GM12878 (cell line): ENCODE data around the gene PSMF1. TPM values are rescaled to one million over a fixed set of nuclear protein-coding genes. Genes with fewer than 3 reads are reported as not detected.
A peak's percentile ranks its signal among the peaks of the same experiment; 100 is the strongest.

ENCODE experiments used
- ATAC-seq: fragments of 200-7000 bp; cut with Tn5 transposase; 3 replicates; pipeline ENCODE4 v1.9.1; 2020; ENCODE audit warnings: mild to moderate bottlenecking, moderate library complexity
- BruUV-seq: library from RNA; stranded (reverse); fragments of 400-500 nt; replicated peaks from 2 replicates; lab custom pipeline; 2021; lab: Mats Ljungman, UMichigan
- CTCF ChIA-PET: fragments of 300-600 bp; sonication (Branson Sonifier 250); formaldehyde crosslinking; extraction: SDS; loops from one replicate; lab custom pipeline; 2021; ENCODE audit warnings: inconsistent platforms; lab: Yijun Ruan, JAX
- POLR2A ChIA-PET: fragments of 350-600 bp; formaldehyde crosslinking; extraction: SDS; loops from one replicate; lab custom pipeline; 2021; ENCODE audit warnings: inconsistent platforms; lab: Charles Lee
- RAD21 ChIA-PET: fragments of 300-600 bp; sonication (Branson Sonifier 250); formaldehyde crosslinking; loops from one replicate; lab custom pipeline; 2023; ENCODE audit warnings: antibody characterized with exemption; ENCODE audit not compliant: unreplicated experiment; lab: Charles Lee
- SMC1A ChIA-PET: fragments of 300-600 bp; sonication (Branson Sonifier 250); formaldehyde crosslinking; loops from one replicate; lab custom pipeline; 2023; ENCODE audit not compliant: unreplicated experiment, uncharacterized antibody; lab: Charles Lee
- DNase-seq: peaks from one replicate; pipeline ENCODE4 v3.0.0-alpha.2; 2011; ENCODE audit warnings: low read depth, low spot score
- FAIRE-seq: peaks from 3 replicates; lab custom pipeline; 2011; peaks lifted over from hg19 to GRCh38; lab: Jason Lieb, UNC
- H2AFZ ChIP-seq: 2 replicates; pipeline ENCODE4 v1.6.0; 2011; ENCODE audit warnings: low read depth, low read length, control low read depth; ENCODE audit not compliant: control insufficient read depth
- H3K27ac ChIP-seq: 2 replicates; pipeline ENCODE4 v1.5.1; 2011; ENCODE audit warnings: control low read depth; ENCODE audit not compliant: control insufficient read depth, insufficient read depth
- H3K27me3 ChIP-seq, 2 experiments: replicated peaks in 1 of 2; 2 replicates each; pipeline versions ENCODE4 v1.6.0 to v1.6.1; 2011; ENCODE audit warnings: low read length in 1 of 2; ENCODE audit not compliant: control insufficient read depth in 2 of 2, insufficient read depth in 2 of 2
- H3K36me3 ChIP-seq, 2 experiments: 2 replicates each; pipeline ENCODE4 v1.5.1; 2011; ENCODE audit warnings: low read length in 1 of 2; ENCODE audit not compliant: control insufficient read depth in 2 of 2, insufficient read depth in 2 of 2
- H3K4me1 ChIP-seq: 2 replicates; pipeline ENCODE4 v1.6.1; 2011; ENCODE audit warnings: mild to moderate bottlenecking, low read length, moderate library complexity, mixed read lengths; ENCODE audit not compliant: control insufficient read depth, insufficient read depth
- H3K4me2 ChIP-seq: 2 replicates; pipeline ENCODE4 v1.6.0; 2011; ENCODE audit warnings: control low read depth; ENCODE audit not compliant: control insufficient read depth, insufficient read depth
- H3K4me3 ChIP-seq: fragments of 200-600 bp; sonication (generic); 2 replicates; pipeline ENCODE4 v1.5.1; 2016
- H3K79me2 ChIP-seq: 2 replicates; pipeline ENCODE4 v1.6.0; 2011; ENCODE audit warnings: low read length; ENCODE audit not compliant: control insufficient read depth, insufficient read depth
- H3K9ac ChIP-seq: 2 replicates; pipeline ENCODE4 v1.8.0; 2011; ENCODE audit warnings: low read length, control low read depth, mixed read lengths; ENCODE audit not compliant: control insufficient read depth, insufficient read depth
- H3K9me3 ChIP-seq: replicated peaks from 3 replicates; pipeline ENCODE4 v1.5.1; 2011; ENCODE audit warnings: mild to moderate bottlenecking, low read length; ENCODE audit not compliant: control insufficient read depth, insufficient read depth
- H4K20me1 ChIP-seq: 2 replicates; pipeline ENCODE4 v1.6.0; 2011; ENCODE audit not compliant: control insufficient read depth, insufficient read depth
- ASH2L ChIP-seq: fragments of 300-600, 200-600 bp; sonication (generic); IDR thresholded peaks from 2 replicates; pipeline ENCODE4 v1.6.1; 2017; ENCODE audit warnings: low read depth, mild to moderate bottlenecking, borderline replicate concordance
- ATF3 ChIP-seq: IDR thresholded peaks from 2 replicates; pipeline ENCODE4 v1.6.1; 2011; ENCODE audit warnings: low read depth, mild to moderate bottlenecking, low read length, moderate library complexity, borderline replicate concordance; ENCODE audit errors: extremely low read depth
- FOS ChIP-seq: IDR thresholded peaks from 3 replicates; pipeline ENCODE4 v1.6.1; 2011; ENCODE audit warnings: borderline replicate concordance; ENCODE audit not compliant: insufficient read length; ENCODE audit errors: extremely low read depth
- MTA2 ChIP-seq: fragments of 450-650 bp; IDR thresholded peaks from 2 replicates; pipeline ENCODE4 v1.6.1; 2016; ENCODE audit warnings: low read depth, mild to moderate bottlenecking, moderate library complexity
- MYC ChIP-seq: IDR thresholded peaks from 2 replicates; pipeline ENCODE4 v1.6.1; 2011; ENCODE audit warnings: mild to moderate bottlenecking, low read length, moderate library complexity, inconsistent platforms; ENCODE audit not compliant: insufficient read depth, insufficient replicate concordance, insufficient read length, severe bottlenecking
- SMC3 ChIP-seq: IDR thresholded peaks from 2 replicates; pipeline ENCODE4 v1.6.1; 2011; ENCODE audit warnings: low read length, improper control_type of control experiment, borderline replicate concordance
- SP1 ChIP-seq: IDR thresholded peaks from one replicate; pipeline ENCODE4 v1.6.1; 2011; ENCODE audit warnings: low read depth, low read length
- SREBF1 ChIP-seq: IDR thresholded peaks from 2 replicates; pipeline ENCODE4 v1.6.1; 2012; ENCODE audit warnings: mild to moderate bottlenecking, low read length
- SRF ChIP-seq, 2 experiments: IDR thresholded peaks; 2 replicates each; pipeline ENCODE4 v1.6.1; 2011; ENCODE audit warnings: low read depth in 2 of 2, low read length in 2 of 2, mild to moderate bottlenecking in 1 of 2, moderate library complexity in 1 of 2
- SUPT20H ChIP-seq: IDR thresholded peaks from 2 replicates; pipeline ENCODE4 v1.6.1; 2011; ENCODE audit warnings: low read depth, mild to moderate bottlenecking, low read length, moderate library complexity, borderline replicate concordance; ENCODE audit not compliant: control insufficient read depth
- ZNF24 ChIP-seq: fragments of 450-650 bp; IDR thresholded peaks from 2 replicates; pipeline ENCODE4 v1.6.1; 2017; ENCODE audit warnings: antibody characterized with exemption, mild to moderate bottlenecking
- ZNF622 ChIP-seq: fragments of 450-650 bp; IDR thresholded peaks from 2 replicates; pipeline ENCODE4 v1.6.1; 2017; ENCODE audit warnings: mild to moderate bottlenecking, inconsistent platforms
- WGBS: methylation state at CpG from one replicate; pipeline ENCODE4 v1.1.6; 2016; ENCODE audit warnings: low lambda C conversion rate; ENCODE audit not compliant: insufficient replicate concordance, insufficient coverage; ENCODE audit errors: missing lambda C conversion rate; 5-methylcytosine and 5-hydroxymethylcytosine counted together
- in situ Hi-C: fragments of 300-500 bp; cut with MboI; formaldehyde crosslinking; loops from 9 replicates; pipeline ENCODE4 v1.14.3; 2018; ENCODE audit warnings: mixed read lengths
- intact Hi-C: fragments of 100-400 bp; cut with micrococcal nuclease; formaldehyde crosslinking; loops from one replicate; pipeline ENCODE4 v1.14.2; 2022; ENCODE audit not compliant: unreplicated experiment
- polyA plus RNA-seq, 11 experiments: library from polyadenylated mRNA; depleted of rRNA in 4 of 11; unstranded in 6 of 11; stranded (reverse) in 5 of 11; fragments of >200 nt; fragmentation: Nextera tagmentation in 4 of 11; fragmentation: Illumina TruSeq in 1 of 11; extraction: Ambion mirVana in 4 of 11; extraction: Trizol in 1 of 11; gene quantifications; 1 replicate in 1 of 11; 2 replicates in 10 of 11; pipeline versions ENCODE4 v1.2.1 to v1.2.3, GENCODE V29; 2011 to 2016; ENCODE audit warnings: inconsistent platforms in 2 of 11, missing spikeins in 2 of 11, low read depth in 1 of 11
- total RNA-seq, 4 experiments: library from RNA; depleted of rRNA in 3 of 4; stranded (reverse); fragments of >200 nt in 3 of 4; fragmentation: Illumina TruSeq in 1 of 4; extraction: Trizol in 1 of 4; gene quantifications; 2 replicates each; pipeline versions ENCODE4 v1.2.1 to v1.2.3, GENCODE V29; 2013 to 2021
- TF ChIP-seq, protein P1 (sequence below): fragments of 450-650 bp; formaldehyde crosslinking; IDR thresholded peaks from 2 replicates; pipeline ENCODE4 v1.4.0; 2022; ENCODE audit warnings: mild to moderate bottlenecking, moderate library complexity

The PSMF1 gene
- total and polyA plus RNA-seq, 10 of the 15 experiments (the other 5 are each of a cell fraction or from before 2014, with no cell fraction given), result 14.2 to 173 (median 40.6) TPM

DNA sequence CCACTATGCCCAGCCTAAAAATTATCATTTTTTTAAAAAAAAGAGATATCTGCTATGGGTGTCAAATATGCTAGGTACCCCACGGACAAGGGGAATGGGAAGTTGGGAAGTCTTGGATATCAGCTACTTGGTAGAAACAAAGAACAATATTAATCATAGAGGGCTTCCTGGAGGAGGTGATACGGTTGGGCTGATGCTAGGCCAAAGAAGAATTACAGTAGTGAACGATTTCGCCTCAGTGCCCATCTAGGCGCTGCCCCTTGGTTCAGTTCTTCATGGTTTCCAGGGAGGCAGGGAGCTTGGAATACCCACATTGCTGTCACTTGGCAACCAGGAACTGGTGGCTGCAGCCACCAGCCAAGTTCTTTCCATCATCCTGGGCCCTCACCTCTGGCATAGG lies 5.5 kb upstream of the PSMF1 start:
- BruUV-seq, result no TSS peak
- H3K4me1 ChIP-seq, result no peaks in the 10 kb centered on the region
- DNase-seq (no peak), ATAC-seq (no peak)
- ChIA-PET RAD21 (no interaction called here), CTCF (interaction anchor here (1.2 kb wide), 1 partner anchor 297 kb away, joined by 3 read pairs; no protein-coding TSS in a partner anchor)
- no peak for TF ChIP-seq ASH2L
- TF ChIP-seq, all 136 proteins: peak for 0
- no peak overlapping the region for H3K27ac ChIP-seq
- H3K4me3 ChIP-seq, result no peak overlapping the region
- H3K9ac ChIP-seq, result no peak overlapping the region
- WGBS, result 48% methylated on average over 5 of the region's 5 CpGs
- ChIA-PET POLR2A (no interaction called here), SMC1A (no interaction called here)
- no peaks in the 10 kb centered on the region for H3K27me3 ChIP-seq
- no peaks in the 10 kb centered on the region for H4K20me1 ChIP-seq
- no peaks in the 10 kb centered on the region for H3K9me3 ChIP-seq
- H3K36me3 ChIP-seq, result no peaks in the 10 kb centered on the region; a peak in 1 of 4 replicates
- intact Hi-C loops (no loop called here), in situ Hi-C loops (no loop called here)
- no peak overlapping the region for H2AFZ ChIP-seq
- H3K4me2 ChIP-seq, result no peak overlapping the region
- no peak for FAIRE-seq
- H3K79me2 ChIP-seq, result no peaks in the 10 kb centered on the region

GRCh38 chr20:1118004-1118335 lies 432 bp upstream of the PSMF1 start:
- no peaks in the 10 kb centered on the region for H3K9me3 ChIP-seq
- no peaks in the 10 kb centered on the region; a peak in 1 of 4 replicates for H3K36me3 ChIP-seq
- peak overlapping the region; percentile 68 for H3K9ac ChIP-seq
- intact Hi-C loops (loop anchor here (5.0 kb wide), 1 partner anchor 274 kb away; the partner anchor contains the start of gene FKBP1A), in situ Hi-C loops (loop anchor here (5.0 kb wide), 1 partner anchor 286 kb away; the partner anchor contains the start of gene FAM110A)
- no peaks in the 10 kb centered on the region for H4K20me1 ChIP-seq
- BruUV-seq, result TSS peak; percentile 98
- no peak for DNase-seq
- WGBS, result 54% methylated on average over 13 of the region's 13 CpGs
- H3K27ac ChIP-seq, result peak overlapping the region; percentile 56
- SMC1A ChIA-PET, result interaction anchor here (0.8 kb wide), 1 partner anchor 9 kb away, joined by 3 read pairs; no protein-coding TSS in a partner anchor
- H3K79me2 ChIP-seq, result peaks cover 46% of the 10 kb centered on the region
- H2AFZ ChIP-seq, result peak overlapping the region; percentile 87
- H3K4me1 ChIP-seq, result peaks cover 17% of the 10 kb centered on the region
- RAD21 ChIA-PET, result no interaction called here
- FAIRE-seq, result no peak
- no peak for ATAC-seq
- POLR2A ChIA-PET, result interaction anchor here (1.1 to 1.3 kb wide), 2 partner anchors 10 to 26 kb away, joined by 3 read pairs; no protein-coding TSS in a partner anchor
- CTCF ChIA-PET, result interaction anchor here (1.5 to 1.6 kb wide), 2 partner anchors 9 to 385 kb away, joined by 3 to 4 read pairs; no protein-coding TSS in a partner anchor
- peak overlapping the region; percentile 56 for H3K4me3 ChIP-seq
- H3K4me2 ChIP-seq, result peak overlapping the region; percentile 73
- no peaks in the 10 kb centered on the region for H3K27me3 ChIP-seq
- TF ChIP-seq ZNF24 (no peak), MYC (no peak), ZNF622 (no peak), SREBF1 (no peak), FOS (no peak), SUPT20H (no peak), SP1 (no peak), SRF (IDR thresholded peaks at IDR 0.05; ENCODE audit: low read depth in 2 of 2, low read length in 2 of 2) (no peak), MTA2 (no peak; the same call in 1 of the 2 replicates), SMC3 (no peak), ATF3 (no peak)
- TF ChIP-seq, protein P1, sequence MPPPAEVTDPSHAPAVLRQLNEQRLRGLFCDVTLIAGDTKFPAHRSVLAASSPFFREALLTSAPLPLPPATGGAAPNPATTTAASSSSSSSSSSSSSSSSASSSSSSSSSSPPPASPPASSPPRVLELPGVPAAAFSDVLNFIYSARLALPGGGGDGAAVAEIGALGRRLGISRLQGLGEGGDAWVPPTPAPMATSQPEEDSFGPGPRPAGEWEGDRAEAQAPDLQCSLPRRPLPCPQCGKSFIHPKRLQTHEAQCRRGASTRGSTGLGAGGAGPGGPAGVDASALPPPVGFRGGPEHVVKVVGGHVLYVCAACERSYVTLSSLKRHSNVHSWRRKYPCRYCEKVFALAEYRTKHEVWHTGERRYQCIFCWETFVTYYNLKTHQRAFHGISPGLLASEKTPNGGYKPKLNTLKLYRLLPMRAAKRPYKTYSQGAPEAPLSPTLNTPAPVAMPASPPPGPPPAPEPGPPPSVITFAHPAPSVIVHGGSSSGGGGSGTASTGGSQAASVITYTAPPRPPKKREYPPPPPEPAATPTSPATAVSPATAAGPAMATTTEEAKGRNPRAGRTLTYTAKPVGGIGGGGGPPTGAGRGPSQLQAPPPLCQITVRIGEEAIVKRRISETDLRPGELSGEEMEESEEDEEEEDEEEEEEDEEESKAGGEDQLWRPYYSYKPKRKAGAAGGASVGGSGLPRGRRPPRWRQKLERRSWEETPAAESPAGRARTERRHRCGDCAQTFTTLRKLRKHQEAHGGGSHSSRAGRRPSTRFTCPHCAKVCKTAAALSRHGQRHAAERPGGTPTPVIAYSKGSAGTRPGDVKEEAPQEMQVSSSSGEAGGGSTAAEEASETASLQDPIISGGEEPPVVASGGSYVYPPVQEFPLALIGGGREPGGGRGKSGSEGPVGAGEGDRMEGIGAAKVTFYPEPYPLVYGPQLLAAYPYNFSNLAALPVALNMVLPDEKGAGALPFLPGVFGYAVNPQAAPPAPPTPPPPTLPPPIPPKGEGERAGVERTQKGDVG (CRISPR knock-in tag), result no peak
